Stimulated activated CD8-positive, alpha-beta memory T cell treated with anti-CD3 and anti-CD28 coated beads, Interleukin-12 subunit alpha, Interleukin-12 subunit beta, amount 100 ng/mL, for 24 hours (primary cell): ENCODE data around the gene DNPH1.

Experiments
- DNase-seq: peaks from one replicate; pipeline ENCODE4 v3.0.0-alpha.2; 2020; ENCODE audit errors: extremely low read depth

Gene DNPH1, protein sequence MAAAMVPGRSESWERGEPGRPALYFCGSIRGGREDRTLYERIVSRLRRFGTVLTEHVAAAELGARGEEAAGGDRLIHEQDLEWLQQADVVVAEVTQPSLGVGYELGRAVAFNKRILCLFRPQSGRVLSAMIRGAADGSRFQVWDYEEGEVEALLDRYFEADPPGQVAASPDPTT

DNA sequence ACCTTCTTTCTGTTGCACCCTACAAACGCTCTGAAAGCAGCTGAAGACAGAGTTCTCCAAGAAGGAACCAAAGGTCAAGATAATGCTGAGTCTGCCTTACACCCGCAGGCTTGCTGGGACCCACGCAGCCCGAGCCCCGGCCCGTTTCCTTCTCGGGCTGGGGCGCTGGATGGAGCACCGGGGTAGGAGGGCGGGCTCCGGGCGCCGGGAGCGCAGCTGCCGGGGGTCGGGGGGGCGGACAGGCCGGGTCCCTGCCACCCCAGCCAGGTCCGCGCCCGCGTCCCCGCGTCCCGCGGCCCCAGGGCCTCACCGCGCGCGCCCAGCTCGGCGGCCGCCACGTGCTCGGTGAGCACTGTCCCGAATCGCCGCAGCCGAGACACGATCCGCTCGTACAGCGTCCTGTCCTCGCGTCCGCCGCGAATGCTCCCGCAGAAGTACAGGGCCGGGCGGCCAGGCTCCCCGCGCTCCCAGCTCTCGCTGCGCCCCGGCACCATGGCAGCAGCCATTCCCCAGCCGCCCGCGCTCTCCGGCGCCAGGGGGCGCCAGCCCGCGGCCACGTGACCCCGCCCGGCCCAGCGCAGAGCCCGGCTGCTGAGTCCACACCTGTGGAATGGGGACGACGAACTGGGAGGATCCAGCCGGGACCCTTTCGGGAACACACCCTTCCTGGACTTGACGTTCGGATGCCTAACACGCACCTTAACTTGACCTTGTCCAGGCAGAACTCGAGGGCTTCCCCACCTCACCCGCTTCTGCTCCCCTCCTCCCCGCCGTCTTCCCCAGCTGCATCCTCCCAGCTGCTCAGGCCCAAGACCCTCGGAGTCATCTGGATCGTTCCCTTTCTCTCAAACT is at the start of gene DNPH1:
TSS of gene DNPH1 (minus strand) at position 531 of the 852 bp plus-strand sequence. CDS start at position 506, 25 bp downstream.
- DNase-seq = peak; percentile 51

DNA sequence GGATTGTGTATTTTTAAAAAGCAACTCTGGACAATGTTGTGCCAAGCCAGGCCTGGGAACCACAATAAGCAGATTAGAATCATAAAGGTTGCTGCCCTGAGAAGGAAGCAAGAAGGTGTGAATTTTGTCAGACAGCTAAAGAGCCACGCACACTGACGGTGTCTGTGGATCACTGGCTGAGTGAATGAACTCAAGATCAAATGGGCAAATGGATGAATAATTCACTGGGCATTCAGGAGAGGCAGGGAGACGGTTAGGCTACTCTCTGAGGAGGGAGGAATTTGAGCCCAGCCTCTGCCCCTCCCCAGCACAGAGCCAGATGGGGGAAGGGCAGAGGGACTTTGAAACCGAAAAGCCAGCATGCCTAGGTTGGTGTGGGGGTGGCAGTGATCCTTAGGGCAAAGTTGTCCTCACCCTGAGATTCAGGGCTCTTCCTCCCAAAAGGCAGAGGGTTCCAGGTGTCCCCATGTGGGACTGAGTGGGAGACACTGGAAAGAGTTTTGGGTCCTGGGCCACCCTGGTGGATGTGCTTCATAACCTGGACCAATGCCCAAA is 49.3 kb upstream of the DNPH1 start:
- no peak for DNase-seq

DNA sequence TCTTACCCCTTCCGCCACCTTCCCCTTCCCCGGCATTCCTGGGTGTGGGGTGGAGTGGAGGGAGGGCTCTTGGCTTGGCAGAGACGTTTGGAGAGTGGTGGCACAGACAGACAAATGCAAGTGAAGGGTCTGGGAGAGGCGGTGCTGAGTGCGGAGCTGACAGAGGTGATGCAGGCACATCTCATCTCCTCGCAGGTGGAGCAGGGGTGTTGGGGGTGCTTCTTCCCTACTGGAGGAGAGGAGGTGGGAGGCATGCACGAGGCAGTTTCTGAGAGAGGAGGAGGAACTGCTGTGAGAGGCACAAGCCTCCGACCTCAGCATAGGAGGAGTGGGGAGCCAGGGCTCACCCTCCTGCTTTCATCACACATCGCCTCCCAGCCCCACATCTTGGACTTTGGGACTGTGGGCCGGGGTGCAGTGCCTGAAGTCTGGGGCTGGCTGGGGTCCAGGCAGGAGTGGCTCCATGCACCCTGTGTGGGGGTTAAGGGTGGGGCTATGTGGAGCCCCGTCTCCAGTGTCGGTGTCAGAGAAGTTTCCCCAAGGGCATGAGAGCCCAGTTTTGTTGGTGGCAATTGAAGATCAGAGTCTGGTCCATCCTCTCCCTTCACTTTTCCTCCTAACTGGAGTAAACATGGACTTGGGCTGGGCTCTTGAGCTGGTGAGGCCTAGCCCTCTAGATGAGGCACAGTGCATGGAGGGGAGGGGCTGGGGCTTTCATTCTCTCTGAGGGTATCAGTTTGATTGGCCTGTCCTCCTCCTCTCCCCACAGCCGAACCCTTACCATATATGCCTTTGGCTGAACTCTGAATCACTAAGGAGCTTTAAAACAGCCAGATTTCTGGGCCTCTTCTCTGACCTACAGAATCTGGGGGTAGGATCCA is 48.6 kb upstream of the DNPH1 start:
- DNase-seq = no peak

DNA sequence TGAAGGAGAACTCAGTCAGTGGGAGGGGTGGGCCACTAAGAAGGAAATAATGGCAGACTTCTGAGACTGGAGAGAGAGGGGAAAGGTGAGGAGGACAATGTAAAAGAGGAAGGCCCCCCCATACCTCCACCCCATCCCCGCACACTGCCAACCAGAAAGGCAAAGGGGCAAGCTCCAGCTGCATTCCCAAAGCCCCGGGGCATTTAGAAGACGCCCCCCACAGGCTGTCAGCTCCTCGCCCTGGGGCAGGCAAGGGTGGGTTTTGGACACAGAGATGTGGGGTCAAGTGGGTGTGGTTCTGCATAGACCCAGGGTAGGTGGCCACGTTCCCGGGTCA is 48.0 kb upstream of the DNPH1 start:
- DNase-seq = no peak

DNA sequence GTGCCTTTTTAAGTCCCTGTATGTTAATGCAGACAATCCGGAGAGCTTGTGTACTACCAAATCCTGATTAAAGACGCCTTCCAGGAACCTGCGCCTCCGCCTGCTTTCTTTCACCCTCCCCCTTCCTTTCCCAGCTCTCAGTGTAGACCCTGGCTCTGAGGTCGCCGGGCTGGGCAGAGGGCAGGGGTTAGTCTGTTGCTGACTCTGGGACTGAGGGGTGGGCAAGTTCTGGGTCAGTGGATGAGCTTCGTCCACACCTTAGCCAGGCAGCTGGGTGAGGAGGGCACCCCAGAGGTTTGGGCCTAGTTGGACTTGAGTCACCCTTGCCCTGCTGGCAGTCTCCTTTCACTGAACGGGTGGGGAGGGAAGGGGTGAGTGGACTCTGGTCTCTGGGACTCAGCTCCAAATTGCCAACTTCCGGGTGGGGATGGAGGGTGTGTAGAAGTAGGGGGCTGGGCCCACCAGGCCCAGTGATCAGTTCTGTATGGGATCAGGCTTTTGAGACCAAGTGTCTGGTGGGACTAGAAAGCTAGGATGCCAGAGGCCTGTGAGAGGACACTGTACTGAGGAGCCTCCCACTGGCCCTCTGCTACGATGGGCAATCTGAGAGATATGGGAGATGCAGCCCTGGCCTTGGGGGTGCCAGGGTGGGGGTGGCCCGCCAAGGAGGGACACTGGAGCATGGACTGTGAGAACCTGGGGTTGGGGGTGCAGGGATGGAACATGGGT is 47.5 kb upstream of the DNPH1 start:
- DNase-seq = no peak

DNA sequence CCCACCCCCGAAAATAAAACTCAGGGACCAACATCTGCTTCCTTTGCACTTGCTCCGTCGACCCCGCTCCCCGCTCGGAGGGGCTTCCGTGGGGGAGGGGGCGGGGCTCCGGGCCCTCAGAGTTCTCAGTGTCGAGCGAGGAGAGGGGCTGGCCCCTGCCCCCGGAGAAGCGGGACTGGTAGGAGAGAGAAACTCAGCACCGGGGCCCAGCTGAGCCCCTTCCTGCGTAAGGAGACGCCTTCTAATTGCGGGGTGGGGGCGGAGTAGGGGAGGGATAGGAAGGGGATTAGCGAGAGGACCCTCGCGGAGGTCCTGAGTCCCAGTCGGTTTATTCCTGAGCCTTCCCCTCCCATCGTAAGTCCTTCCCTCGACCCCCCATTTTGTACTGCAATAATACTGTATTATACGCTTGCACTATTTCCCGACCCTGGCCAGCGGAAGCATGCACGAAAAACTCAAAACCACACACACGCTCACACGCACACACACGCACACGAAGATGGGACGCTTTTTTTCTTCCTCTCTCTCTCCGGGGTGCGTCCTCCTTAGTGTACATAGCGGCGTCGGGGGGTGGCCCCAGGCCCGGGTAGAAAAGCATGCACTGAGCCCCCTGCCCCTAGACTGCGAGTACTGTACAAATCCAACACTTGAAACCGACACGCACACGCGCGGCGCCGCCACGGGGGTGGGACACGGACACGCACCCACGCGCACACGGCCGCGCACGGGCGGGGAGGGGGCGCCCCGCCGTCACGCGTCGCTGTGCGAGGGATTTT is 46.7 kb upstream of the DNPH1 start:
- DNase-seq = no peak

DNA sequence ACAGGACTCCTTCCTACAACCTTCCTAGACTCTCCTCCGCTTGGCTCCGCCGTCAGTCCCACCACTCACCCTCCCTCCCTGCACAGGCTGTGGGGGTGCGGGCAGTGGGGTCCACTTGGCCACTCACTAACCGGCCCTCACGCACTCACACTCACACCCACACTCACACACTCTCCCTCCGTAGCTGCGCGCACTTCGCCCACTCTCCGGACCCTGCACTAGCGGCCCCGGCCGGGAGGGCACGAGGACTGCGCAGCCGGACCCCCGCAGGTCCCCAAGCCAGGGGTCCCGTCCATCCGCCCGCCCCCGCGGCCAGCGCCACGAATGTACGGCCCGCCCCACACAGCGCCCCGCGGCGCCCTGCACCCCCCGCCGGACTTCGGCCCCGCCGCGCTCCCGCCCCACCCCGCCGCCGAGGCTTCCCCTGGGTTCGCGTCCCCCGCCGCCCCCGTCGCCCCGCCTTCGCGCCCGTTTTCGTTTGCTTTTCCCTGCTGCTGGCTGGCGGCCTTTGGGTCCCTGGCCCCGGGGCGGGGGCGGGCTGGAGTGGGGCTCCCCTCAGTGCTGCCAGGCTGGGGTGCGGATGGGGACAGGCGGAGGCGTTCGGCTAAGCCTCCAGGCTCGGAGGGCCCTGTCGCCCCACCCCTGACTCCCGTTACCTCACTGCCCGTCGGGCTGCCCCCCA is 45.8 kb upstream of the DNPH1 start:
- DNase-seq = no peak

DNA sequence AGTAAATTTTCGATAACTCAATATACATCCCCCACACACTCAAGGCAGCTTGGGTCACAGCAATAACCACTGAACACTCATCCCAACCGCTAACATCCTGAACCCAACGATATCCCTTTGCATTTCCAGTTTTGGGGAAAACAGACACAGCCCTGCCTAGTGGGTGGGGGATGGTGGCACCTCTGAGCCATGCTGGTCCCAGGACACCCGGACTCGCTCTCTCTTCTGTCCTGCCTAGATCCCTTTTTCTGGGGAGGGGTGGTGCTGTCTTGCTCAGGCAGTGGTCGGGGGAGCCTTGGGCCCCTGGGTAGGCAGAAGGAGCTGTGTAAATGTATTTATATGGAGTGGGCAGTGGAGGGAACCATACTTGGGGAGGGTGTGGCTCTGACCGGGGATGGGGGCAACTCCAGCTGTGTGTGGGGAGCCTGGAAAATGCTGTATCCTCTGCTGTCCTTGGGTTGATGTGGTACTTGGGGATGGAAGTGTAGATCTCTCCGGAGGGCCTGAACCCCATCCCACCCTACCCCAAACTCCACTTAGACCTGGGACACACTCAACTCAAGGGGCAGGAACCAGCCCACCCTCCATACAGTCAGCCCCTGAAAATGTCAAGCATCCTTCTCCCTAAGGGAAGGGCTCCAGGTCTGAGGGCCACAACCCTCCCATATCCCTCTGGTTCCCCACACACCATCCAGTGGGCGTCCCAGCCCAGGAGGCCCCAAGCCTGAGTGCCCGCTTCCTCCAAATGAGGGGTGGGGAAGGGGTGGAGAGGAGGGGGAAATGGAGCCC is 45.0 kb upstream of the DNPH1 start:
- DNase-seq = no peak

DNA sequence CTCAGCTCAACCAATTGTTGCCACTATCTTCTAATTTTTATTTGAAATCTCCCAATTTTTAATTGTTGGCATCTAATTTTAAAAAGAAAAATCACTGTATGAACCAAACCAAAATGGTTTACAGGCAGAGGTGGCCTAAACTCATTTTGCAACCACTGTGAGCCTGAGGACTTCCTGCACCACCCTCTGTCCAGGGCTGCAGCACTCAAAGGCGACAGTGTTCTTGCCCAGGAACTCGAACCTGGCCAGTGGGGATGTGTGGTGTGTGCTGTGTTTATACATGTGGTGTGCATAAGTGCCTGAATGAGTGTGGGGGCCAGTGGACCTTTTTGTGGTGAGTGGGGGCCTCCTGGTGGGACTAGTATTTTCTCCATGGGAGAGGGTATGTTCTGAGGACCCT is 44.4 kb upstream of the DNPH1 start:
- DNase-seq = no peak

DNA sequence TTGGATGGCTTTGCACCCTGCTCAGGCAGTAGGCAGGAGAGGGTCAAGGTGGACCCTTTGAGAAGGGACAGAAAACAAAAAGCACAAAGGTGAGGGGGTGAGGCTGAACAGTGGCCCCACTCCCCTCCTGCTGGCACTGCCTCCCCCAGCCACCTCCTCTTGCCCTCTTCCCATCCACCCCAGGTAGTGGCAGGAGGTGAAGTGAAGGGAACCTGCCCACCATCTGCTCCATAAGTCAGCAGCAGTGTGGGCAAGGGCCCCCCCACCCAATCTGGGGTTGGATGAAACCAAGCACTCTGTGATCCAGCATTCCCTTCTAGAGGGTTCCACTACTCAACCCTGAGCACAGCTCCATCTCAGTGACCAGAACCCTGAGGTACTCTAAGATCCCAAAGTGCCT is 42.7 kb upstream of the DNPH1 start:
- DNase-seq = no peak

DNA sequence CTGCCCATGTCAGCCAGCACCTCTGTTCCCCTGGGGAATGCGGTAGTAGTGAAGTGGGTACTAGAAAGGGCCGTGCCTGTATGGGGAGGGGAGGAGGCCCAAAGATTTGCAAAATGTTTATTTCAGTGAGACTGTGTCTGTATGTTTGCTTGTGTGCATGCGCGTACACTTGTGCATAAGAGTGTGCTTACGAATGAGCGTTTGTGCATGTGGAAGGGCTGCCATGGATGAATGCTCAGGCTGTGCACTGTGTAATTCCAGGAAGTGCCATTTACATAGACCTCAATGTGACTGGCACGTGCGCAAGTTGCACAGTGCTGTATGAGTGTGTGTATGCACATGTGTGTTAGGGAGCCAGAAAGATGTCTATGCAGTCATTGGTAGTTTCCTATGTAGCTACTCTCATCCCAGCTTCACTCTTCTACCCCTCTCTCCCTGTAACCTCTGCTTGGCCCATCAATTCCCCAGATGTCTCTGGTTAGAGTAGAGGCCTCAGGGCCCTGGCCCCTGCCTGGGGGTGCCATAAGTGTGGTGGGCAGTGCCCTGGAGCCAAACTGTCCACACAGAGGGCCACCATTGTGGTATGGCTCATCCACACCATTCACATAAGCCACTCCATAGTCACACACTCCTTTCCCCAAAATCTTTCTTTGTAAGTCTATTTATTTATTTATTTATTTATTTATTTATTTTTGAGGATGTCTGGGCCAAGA is 42.0 kb upstream of the DNPH1 start:
- no peak for DNase-seq

DNA sequence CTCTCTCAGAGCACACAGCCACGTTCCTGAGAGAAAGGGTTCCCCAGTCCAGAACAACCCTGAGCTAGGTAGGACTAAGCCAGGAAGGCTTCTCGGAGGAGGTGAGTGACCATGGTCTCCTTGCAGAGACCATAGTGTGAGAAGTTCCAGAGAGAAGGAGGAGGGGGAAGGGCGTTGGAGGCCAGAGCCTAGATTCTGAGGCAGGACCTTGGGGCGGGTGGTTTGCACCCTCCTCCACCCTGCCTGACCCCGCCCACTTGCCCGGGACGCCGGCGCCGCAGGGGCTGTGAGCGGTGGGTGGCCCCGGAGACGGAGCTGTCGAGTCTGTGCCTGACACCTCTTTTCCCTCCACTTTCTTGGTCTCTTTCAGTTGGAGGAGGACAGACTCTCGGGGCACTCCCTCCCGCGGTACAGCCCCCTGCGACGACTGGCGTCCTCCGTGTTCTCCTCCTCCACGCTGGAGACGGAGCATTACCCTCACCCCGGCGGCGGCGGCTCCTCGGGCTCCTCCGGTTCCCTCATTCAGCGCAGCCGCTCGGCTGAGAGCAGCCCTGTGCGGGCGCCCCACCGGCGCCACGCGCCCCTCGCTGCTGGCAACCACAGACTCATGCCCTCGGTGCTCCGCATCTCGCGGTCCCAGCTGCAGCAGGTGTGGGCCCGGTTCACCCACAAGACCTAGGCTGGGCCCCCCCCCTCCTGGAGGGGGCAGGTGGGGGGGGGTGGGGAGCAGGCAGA is 40.2 kb upstream of the DNPH1 start:
- DNase-seq = no peak

DNA sequence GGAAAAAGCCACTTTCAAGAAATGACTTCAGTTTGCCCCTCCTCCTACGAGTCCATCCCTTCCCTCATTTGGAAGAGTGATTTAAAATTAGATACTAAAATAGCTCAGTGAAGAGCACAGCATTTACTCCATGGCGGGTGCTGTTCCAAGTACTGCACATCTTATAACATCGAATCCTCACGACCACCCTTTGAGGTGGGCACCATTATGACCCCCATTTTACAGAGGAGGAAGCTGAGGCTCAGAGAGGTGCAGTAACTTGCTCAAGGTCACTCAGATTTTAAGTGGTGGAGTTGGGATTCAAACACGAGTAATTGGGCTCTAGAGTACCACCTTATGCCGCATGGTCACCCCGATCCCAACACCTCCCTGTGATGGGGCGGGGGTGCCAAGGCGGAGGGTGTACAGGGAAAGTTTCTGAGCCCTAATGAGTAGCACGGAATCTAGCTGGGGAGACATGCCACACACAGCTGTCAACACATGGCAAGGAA is 39.5 kb upstream of the DNPH1 start:
- DNase-seq = no peak

DNA sequence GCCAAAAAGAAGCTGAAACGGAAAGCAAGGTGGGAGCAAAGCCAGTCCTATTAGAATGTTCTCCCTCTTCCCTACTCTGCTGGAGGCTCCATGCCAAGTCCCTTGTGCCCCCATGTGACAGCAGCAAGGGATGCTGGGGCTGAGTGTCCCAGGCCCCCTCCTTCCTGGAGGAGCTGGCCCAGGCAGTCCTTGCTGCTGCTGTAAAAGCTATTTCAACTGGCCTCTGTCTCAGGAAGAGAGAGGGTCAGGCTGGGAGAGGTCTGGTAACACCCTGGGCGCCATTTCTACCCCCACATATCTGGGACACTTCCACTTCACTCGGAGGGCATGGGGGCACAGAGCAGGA is 39.0 kb upstream of the DNPH1 start:
- no peak for DNase-seq

DNA sequence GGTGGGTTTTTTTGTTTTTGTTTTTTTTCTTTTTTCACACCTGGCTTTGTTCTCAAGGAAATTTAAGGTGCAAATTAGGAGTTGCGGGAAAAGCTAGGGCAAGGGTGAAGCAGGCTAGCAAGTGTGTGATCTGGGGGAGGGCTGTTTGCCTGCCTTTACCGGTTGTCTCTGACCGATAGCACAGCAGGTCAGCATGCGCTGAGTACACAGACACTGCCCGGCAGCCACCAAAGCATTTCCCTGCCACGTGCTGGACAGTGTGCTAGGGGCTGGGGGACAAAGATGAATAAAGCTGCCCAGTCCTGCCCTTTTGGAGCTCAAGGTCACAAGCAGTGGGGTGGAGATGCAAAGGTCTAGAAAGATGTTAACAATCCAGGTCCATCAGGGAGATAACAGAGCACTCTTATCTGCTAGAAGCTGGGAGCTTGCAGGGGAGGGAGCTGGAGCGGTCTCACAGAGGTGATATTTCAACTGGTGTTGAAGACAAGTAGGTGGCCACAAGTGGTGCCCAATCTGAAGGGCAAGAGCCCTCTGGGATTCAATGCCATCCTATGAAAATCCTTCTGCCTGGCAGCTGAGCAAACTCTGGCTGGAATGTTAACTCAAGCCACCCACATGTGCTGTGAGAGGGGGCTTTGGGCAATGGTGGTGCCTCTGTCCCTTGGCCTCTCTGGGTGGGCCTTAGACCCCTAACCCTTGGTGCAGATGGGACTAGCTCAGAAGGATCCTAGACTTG is 38.5 kb upstream of the DNPH1 start:
- DNase-seq = no peak

DNA sequence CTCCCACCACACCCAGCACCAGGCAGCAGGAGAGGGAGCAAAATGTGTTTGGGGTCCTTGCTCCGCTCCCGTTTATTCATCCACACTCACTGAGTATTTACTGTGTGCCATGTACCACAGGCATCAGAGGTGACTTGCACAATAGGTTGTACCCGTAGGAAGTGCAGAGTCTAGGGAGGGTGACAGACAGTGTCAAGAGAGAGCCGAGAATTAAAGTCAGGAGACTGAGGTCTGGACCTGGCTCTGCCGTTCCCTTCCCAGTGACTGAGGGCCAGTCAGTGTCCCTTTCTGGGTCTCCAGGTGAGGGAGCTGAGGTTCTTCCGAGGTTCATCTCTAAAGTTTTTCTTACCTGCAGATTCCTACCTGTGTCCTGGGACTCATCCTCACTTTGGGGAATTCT is 36.3 kb upstream of the DNPH1 start:
- DNase-seq = no peak

DNA sequence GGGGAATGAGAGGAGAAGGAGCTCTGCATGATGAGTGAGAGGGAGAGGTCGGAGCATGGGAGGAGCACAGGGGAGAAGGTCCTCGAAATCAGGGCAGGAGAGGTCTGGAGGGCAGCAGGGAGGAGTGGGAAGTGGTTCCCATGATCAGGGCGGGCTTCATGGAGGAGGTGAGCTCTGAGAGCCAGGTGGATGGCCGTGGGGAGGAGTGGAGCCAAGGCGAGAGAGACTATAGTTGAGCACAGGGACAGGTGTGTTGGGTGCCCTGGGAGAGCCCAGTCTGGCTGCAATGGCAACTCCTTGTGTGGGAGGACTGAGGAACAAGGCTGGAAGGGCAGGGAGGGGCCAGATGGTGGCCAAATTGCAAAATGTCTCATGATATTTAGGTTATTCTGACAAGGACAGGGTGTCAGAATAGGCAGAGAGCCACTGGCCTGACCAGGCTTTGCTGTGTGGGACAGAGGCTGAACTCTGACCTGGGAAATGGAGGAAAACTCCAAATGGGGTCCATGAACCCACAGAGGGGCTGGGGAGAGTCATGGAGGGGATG is 35.4 kb upstream of the DNPH1 start:
- no peak for DNase-seq
